ENCODE results near the gene SHKBP1. TPM values are rescaled to one million over a fixed set of nuclear protein-coding genes. Genes with fewer than 3 reads are reported as not detected.

SHKBP1 gene
- total and polyA plus RNA-seq, 9 of the 15 experiments (the other 6 are each of a cell fraction or from before 2014, with no cell fraction given), result 1.2 to 58.1 (median 22.3) TPM

- TF ChIP-seq CHD1 (IDR thresholded peaks at IDR 0.05; ENCODE audit: low read length) (no peak), PRDM10 (IDR thresholded peaks at IDR 0.05; ENCODE audit: partially characterized antibody) (no peak), RREB1 (CRISPR knock-in tag; IDR thresholded peaks at IDR 0.05) (no peak), SRF (CRISPR knock-in tag; IDR thresholded peaks at IDR 0.05) (no peak), MEF2A (IDR thresholded peaks at IDR 0.05; ENCODE audit: control insufficient read depth, low read depth, low read length) (no peak), ZNF583 (CRISPR knock-in tag; IDR thresholded peaks at IDR 0.05) (no peak), FOXK2 (conservative IDR thresholded peaks at IDR 0.05 in 1 of 2, IDR thresholded peaks at IDR 0.05 in 1 of 2; ENCODE audit: low read depth in 2 of 2) (0 out of 4 replicates have a peak, but pooled peaks of 1 of the 2 experiments have one; percentile 28), U2AF2 (optimal IDR thresholded peaks at IDR 0.05; ENCODE audit: low read depth, low read length) (no peak)
Measured at GRCh38 chr19:40599331-40599901, 22.7 kb downstream of the SHKBP1 start (continued).

Data from K562 (cell line).